Neutrophil (primary cell): ENCODE measurements around the gene MDGA2.

Experiments
- H3K27ac ChIP-seq: fragments of 200-600 bp; sonication (generic); 2 replicates; pipeline ENCODE4 v1.5.1; 2016; ENCODE audit warnings: mild to moderate bottlenecking, moderate library complexity
- H3K27me3 ChIP-seq: fragments of 200-600 bp; sonication (generic); 2 replicates; pipeline ENCODE4 v1.6.0; 2016; ENCODE audit warnings: mild to moderate bottlenecking
- H3K36me3 ChIP-seq: fragments of 200-600 bp; sonication (generic); 2 replicates; pipeline ENCODE4 v1.5.1; 2017
- H3K4me1 ChIP-seq, 2 experiments: fragments of 200-600 bp in 1 of 2; sonication (generic) in 1 of 2; 1 replicate in 1 of 2; 2 replicates in 1 of 2; pipeline versions ENCODE4 v1.5.1 to v1.6.1; 2013 to 2016; ENCODE audit warnings: low read depth in 1 of 2, low read length in 1 of 2, mild to moderate bottlenecking in 1 of 2, moderate library complexity in 1 of 2; ENCODE audit not compliant: control insufficient read depth in 1 of 2, insufficient read depth in 1 of 2
- H3K4me3 ChIP-seq, 2 experiments: fragments of 200-600 bp in 1 of 2; sonication (generic) in 1 of 2; 1 replicate in 1 of 2; 2 replicates in 1 of 2; pipeline ENCODE4 v1.5.1; 2013 to 2016; ENCODE audit warnings: low read depth in 1 of 2, low read length in 1 of 2, mild to moderate bottlenecking in 1 of 2, moderate library complexity in 1 of 2
- H3K9me3 ChIP-seq: fragments of 200-600 bp; sonication (generic); 2 replicates; pipeline ENCODE4 v1.5.1; 2016
- TF ChIP-seq, protein P1 (sequence below): fragments of 200-600 bp; sonication (generic); IDR thresholded peaks from 2 replicates; pipeline ENCODE4 v1.5.1; 2016; ENCODE audit warnings: antibody characterized with exemption

MDGA2 gene

DNA sequence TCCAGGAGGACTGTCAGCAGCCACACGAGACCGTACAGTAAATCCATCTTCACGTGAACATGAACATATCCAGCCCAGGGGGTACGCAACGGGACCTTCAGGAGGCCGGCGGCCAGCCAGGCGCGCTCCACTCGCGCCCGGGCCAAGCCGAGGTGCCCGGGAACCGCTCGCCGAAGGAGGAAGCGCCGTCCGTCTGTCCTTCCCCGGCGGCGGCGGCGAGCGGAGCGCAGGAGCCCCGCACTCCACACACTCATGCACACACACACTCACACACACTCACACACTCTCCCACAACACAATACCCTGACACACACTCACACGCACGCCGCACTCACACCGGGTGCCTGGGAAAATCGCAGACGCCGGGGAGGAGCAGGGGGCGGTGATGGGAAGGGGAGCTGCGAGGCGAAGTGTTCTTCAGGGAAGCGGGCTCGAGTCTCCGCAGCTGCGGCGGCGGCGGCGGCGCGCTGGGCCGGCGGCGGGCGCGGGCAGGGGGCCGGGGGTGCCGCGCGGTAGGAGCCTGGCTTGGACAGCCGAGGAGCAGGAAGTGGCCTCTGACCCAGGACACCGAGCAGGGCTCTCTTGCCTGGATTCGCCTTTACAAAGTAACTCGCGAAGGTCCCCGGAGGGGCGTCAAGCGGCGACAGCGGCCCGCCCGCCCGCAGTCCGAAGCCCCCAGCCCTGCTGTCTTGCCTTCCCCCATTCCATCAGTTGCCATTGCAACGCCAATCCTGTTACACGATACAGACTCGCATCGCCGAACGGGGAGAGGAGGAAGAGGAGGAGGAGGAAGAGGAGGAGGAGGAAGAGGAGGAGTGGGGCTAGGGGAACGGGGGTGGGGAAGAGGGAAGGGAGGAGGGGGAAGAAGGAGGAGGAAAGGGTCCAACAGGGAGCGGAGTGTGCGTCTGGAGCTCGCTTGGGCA lies 601 bp downstream of the MDGA2 start:
- Histone ChIP-seq H3K4me3 (no peak overlapping the region), H3K36me3 (no peaks in the 10 kb centered on the region), H3K27me3 (peaks cover 100% of the 10 kb centered on the region), H3K9me3 (no peaks in the 10 kb centered on the region), H3K4me1 (peaks cover 3 to 6% of the 10 kb centered on the region in 2 experiments), H3K27ac (no peak overlapping the region)
- TF ChIP-seq, protein P1, sequence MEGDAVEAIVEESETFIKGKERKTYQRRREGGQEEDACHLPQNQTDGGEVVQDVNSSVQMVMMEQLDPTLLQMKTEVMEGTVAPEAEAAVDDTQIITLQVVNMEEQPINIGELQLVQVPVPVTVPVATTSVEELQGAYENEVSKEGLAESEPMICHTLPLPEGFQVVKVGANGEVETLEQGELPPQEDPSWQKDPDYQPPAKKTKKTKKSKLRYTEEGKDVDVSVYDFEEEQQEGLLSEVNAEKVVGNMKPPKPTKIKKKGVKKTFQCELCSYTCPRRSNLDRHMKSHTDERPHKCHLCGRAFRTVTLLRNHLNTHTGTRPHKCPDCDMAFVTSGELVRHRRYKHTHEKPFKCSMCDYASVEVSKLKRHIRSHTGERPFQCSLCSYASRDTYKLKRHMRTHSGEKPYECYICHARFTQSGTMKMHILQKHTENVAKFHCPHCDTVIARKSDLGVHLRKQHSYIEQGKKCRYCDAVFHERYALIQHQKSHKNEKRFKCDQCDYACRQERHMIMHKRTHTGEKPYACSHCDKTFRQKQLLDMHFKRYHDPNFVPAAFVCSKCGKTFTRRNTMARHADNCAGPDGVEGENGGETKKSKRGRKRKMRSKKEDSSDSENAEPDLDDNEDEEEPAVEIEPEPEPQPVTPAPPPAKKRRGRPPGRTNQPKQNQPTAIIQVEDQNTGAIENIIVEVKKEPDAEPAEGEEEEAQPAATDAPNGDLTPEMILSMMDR: no peak

DNA sequence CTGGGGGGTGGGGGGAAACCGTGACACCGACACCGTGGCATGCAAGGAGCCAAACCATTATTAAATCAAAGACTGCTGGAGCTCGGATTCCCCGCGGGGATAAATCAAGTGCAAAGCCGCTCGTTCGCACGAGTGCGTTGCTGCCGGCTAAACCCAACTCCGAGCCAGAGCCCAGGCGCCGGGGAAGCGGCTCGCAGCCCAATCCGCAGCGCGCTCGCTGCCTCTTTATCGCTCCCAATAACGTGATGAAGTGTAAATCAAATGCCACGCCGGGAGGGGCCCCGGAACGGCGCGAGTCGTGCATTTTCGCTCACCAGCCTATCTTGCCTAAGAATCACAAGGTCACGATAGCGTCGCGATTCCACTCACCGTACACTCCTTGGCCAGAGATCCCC lies 1.3 kb downstream of the MDGA2 start:
- Histone ChIP-seq H3K4me1 (peaks cover 3 to 6% of the 10 kb centered on the region in 2 experiments), H3K4me3 (no peak overlapping the region), H3K27me3 (peaks cover 94% of the 10 kb centered on the region), H3K36me3 (no peaks in the 10 kb centered on the region), H3K9me3 (no peaks in the 10 kb centered on the region), H3K27ac (no peak overlapping the region)
- TF ChIP-seq, protein P1: no peak

DNA sequence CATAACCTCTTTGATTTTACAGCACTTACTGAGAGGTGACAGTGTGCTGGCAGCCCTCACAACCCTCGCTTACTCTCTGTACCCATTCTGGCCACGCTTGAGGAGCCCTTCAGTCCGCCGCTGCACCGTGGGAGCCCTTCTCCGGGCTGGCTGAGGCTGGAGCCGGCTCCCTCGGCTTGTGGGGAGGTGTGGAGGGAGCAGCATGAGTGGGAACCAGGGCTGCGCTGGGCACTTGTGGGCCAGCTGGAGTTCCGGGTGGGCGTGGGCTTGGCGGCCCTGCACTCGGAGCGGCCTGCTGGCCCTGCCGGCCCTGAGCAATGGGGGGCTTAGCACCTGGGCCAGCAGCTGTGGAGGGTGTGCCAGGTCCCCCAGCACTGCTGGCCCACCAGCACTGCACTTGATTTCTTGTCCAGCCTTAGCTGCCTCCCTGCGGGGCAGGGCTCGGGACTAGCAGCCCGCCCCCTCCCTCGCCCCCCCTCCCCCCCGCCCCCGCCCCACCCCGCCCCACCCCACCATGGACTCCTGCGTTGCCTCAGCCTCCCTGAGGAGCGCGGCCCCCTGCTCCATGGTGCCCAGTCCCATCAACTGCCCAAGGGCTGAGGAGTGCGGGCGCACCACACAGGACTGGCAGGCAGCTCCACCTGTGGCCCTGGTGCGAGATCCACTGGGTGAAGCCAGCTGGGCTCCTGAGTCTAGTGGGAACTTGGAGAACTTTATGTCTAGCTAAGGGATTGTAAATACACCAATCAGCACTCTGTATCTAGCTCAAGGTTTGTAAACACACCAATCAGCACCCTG lies 9.9 kb downstream of the MDGA2 start:
- TF ChIP-seq, protein P1: no peak
- H3K27me3 ChIP-seq: peaks cover 8% of the 10 kb centered on the region
- H3K4me1 ChIP-seq: no peaks in the 10 kb centered on the region
- H3K4me3 ChIP-seq: no peak overlapping the region
- H3K36me3 ChIP-seq: no peaks in the 10 kb centered on the region
- H3K27ac ChIP-seq: no peak overlapping the region
- H3K9me3 ChIP-seq: no peaks in the 10 kb centered on the region

DNA sequence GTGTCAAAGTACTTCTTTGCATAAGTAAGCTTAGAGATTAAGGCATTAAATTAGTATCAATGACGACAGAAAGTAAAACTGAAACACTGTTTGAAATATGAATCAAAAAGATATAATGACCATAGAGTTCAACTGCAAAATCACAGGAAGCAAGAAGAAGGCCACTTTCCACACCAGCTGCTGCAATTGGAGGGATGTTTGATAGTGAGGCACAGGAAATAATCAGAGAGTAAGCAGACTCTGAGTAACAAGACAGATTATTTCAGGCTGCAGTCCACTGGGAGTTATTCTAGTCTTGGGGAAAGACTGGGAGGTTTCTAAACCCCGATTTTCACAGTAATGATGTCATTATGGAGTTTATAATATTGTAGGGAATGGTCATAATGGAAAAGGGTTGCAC lies 12.9 kb downstream of the MDGA2 start:
- Histone ChIP-seq H3K36me3 (no peaks in the 10 kb centered on the region), H3K27ac (no peak overlapping the region), H3K4me3 (no peak overlapping the region), H3K9me3 (no peaks in the 10 kb centered on the region), H3K27me3 (no peaks in the 10 kb centered on the region), H3K4me1 (no peaks in the 10 kb centered on the region)
- TF ChIP-seq, protein P1: no peak

DNA sequence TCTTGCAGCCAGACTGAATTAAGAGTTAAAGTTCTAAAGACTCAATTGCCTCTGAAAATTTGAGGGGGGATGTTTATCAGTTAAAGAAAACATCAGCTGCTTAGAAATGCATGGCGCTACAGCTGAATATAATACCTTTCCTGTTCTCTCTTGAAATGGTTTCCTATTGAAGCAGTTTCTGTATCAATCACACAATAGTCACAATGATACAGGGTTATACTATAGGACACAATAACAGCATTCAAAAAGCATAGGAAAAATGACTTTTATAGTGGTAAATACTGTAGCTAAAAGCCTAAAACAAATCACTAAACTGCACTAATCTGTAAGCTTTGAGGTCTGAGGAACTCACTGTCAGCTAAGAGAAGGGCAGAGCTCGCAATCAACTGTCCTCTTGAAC lies 15.2 kb downstream of the MDGA2 start:
- H3K27me3 ChIP-seq: no peaks in the 10 kb centered on the region
- TF ChIP-seq, protein P1: no peak
- H3K9me3 ChIP-seq: no peaks in the 10 kb centered on the region
- H3K4me1 ChIP-seq: no peaks in the 10 kb centered on the region
- no peak overlapping the region for H3K4me3 ChIP-seq
- H3K36me3 ChIP-seq: no peaks in the 10 kb centered on the region
- H3K27ac ChIP-seq: no peak overlapping the region
